Activated CD8-positive, alpha-beta memory T cell treated with anti-CD3 and anti-CD28 coated beads for 36 hours (primary cell): Measurements from ENCODE around the gene P2RX1. TPM values are rescaled to one million over a fixed set of nuclear protein-coding genes. Genes with fewer than 3 reads are reported as not detected.

Experiments
- CTCF ChIA-PET: fragments of 350-600 bp; sonication (Branson Sonifier 250); formaldehyde crosslinking; loops from one replicate; lab custom pipeline; 2021; ENCODE audit warnings: antibody characterized with exemption; lab: Charles Lee
- POLR2A ChIA-PET: fragments of 350-600 bp; sonication (Branson Sonifier 250); formaldehyde crosslinking; loops from one replicate; lab custom pipeline; 2021; ENCODE audit warnings: antibody characterized with exemption; lab: Charles Lee
- total RNA-seq, 2 experiments: library from RNA; stranded (reverse); gene quantifications; one replicate each; pipeline ENCODE4 v1.2.3, GENCODE V29; 2021

P2RX1 gene
- total RNA-seq, 2 experiments from 2014 or later = not detected

- CTCF ChIA-PET = interaction anchor here (0.6 to 2.6 kb wide), 37 partner anchors 8 to 244 kb away, joined by 3 to 16 read pairs (median 5); partner anchors contain the start of genes ATP2A3 and NCBP3
- POLR2A ChIA-PET = no interaction called here
Measured at GRCh38 chr17:3914312-3914670, 2.0 kb downstream of the P2RX1 start.

- ChIA-PET CTCF (interaction anchor here (0.6 to 2.6 kb wide), 39 partner anchors 9 to 245 kb away, joined by 3 to 16 read pairs (median 5); partner anchors contain the start of genes ATP2A3 and NCBP3), POLR2A (no interaction called here)
Measured at GRCh38 chr17:3913531-3914311, 2.5 kb downstream of the P2RX1 start.

- POLR2A ChIA-PET = no interaction called here
Measured at GRCh38 chr17:3912827-3913226, 3.4 kb downstream of the P2RX1 start.

GRCh38 chr17:3911271-3912053 is 4.8 kb downstream of the P2RX1 start:
- ChIA-PET POLR2A (no interaction called here), CTCF (interaction anchor here (0.8 to 1.6 kb wide), 4 partner anchors 17 to 162 kb away, joined by 3 to 6 read pairs (median 3); no protein-coding TSS in a partner anchor)

More at GRCh38 chr17:3912827-3913226, 3.4 kb downstream of the P2RX1 start:
- CTCF ChIA-PET = interaction anchor here (1.1 to 2.6 kb wide), 17 partner anchors 10 to 184 kb away, joined by 3 to 16 read pairs (median 7); partner anchors contain the start of genes ATP2A3 and NCBP3

GRCh38 chr17:3910420-3911270 is 5.6 kb downstream of the P2RX1 start:
- CTCF ChIA-PET = interaction anchor here (1.0 to 1.1 kb wide), 2 partner anchors 83 to 163 kb away, joined by 3 to 6 read pairs; no protein-coding TSS in a partner anchor

GRCh38 chr17:3909257-3909656 is 7.0 kb downstream of the P2RX1 start:
- ChIA-PET CTCF (no interaction called here), POLR2A (no interaction called here)

More at GRCh38 chr17:3910420-3911270, 5.6 kb downstream of the P2RX1 start:
- POLR2A ChIA-PET = no interaction called here

GRCh38 chr17:3907483-3908216 is 8.6 kb downstream of the P2RX1 start:
- POLR2A ChIA-PET = no interaction called here
- CTCF ChIA-PET = interaction anchor here (0.6 to 0.7 kb wide), 2 partner anchors 127 to 170 kb away, joined by 3 to 6 read pairs; no protein-coding TSS in a partner anchor

GRCh38 chr17:3906881-3907280 is 9.4 kb downstream of the P2RX1 start:
- ChIA-PET CTCF (interaction anchor here (0.6 kb wide), 1 partner anchor 127 kb away, joined by 6 read pairs; no protein-coding TSS in a partner anchor), POLR2A (no interaction called here)

GRCh38 chr17:3905017-3905520 is 11.2 kb downstream of the P2RX1 start:
- CTCF ChIA-PET = interaction anchor here (1.0 to 3.0 kb wide), 2 partner anchors 9 to 170 kb away, joined by 3 to 16 read pairs; no protein-coding TSS in a partner anchor
- POLR2A ChIA-PET = no interaction called here

- ChIA-PET CTCF (interaction anchor here (1.0 to 3.0 kb wide), 2 partner anchors 9 to 171 kb away, joined by 3 to 16 read pairs; no protein-coding TSS in a partner anchor), POLR2A (no interaction called here)
Measured at GRCh38 chr17:3904501-3904900, 11.8 kb downstream of the P2RX1 start.

- ChIA-PET POLR2A (no interaction called here), CTCF (interaction anchor here (3.0 kb wide), 1 partner anchor 10 kb away, joined by 16 read pairs; no protein-coding TSS in a partner anchor)
Measured at GRCh38 chr17:3903881-3904290, 12.4 kb downstream of the P2RX1 start.

GRCh38 chr17:3903051-3903825 is 13.0 kb downstream of the P2RX1 start:
- CTCF ChIA-PET = interaction anchor here (3.0 kb wide), 1 partner anchor 11 kb away, joined by 16 read pairs; no protein-coding TSS in a partner anchor
- POLR2A ChIA-PET = no interaction called here

GRCh38 chr17:3900646-3901045 is 15.6 kb downstream of the P2RX1 start:
- ChIA-PET CTCF (interaction anchor here (1.6 kb wide), 1 partner anchor 13 kb away, joined by 6 read pairs; no protein-coding TSS in a partner anchor), POLR2A (interaction anchor here (0.6 kb wide), 1 partner anchor 32 kb away, joined by 3 read pairs; no protein-coding TSS in a partner anchor)

- POLR2A ChIA-PET = no interaction called here
Measured at GRCh38 chr17:3897731-3898130, 18.5 kb downstream of the P2RX1 start.

GRCh38 chr17:3896968-3897235 is 19.4 kb downstream of the P2RX1 start:
- ChIA-PET CTCF (interaction anchor here (2.7 kb wide), 1 partner anchor 17 kb away, joined by 7 read pairs; no protein-coding TSS in a partner anchor), POLR2A (interaction anchor here (0.6 kb wide), 1 partner anchor 961 kb away, joined by 5 read pairs; no protein-coding TSS in a partner anchor)

More at GRCh38 chr17:3897731-3898130, 18.5 kb downstream of the P2RX1 start:
- CTCF ChIA-PET = interaction anchor here (2.7 kb wide), 1 partner anchor 16 kb away, joined by 7 read pairs; no protein-coding TSS in a partner anchor
